Activated T-helper 1 cell treated with anti-CD3 and anti-CD28 coated beads, Interleukin-12 subunit alpha, Interleukin-12 subunit beta, Interleukin-2, Interleukin-4 antibody, amounts not matched to agents 30 ng/mL and 10 ng/mL and 1 ng/mL, durations not matched to agents 14 hours and 24 hours and 36 hours (primary cell): ENCODE data around the gene TACC3. TPM values are rescaled to one million over a fixed set of nuclear protein-coding genes. Genes with fewer than 3 reads are reported as not detected.

Source experiments
- DNase-seq: peaks from one replicate; pipeline ENCODE4 v3.0.0; 2021; ENCODE audit warnings: low spot score
- H3K27ac Mint-ChIP-seq: one replicate; pipeline ENCODE4 v1.8.0; 2021; ENCODE audit warnings: mild to moderate bottlenecking, mixed read lengths
- H3K27me3 Mint-ChIP-seq: one replicate; pipeline ENCODE4 v1.8.0; 2022; ENCODE audit warnings: mild to moderate bottlenecking, moderate library complexity, mixed read lengths; ENCODE audit not compliant: insufficient read depth
- H3K36me3 Mint-ChIP-seq: one replicate; pipeline ENCODE4 v1.8.0; 2021; ENCODE audit warnings: low read depth, mixed read lengths
- H3K4me1 Mint-ChIP-seq: one replicate; pipeline ENCODE4 v1.8.0; 2021; ENCODE audit warnings: low read depth, mixed read lengths
- H3K4me3 Mint-ChIP-seq: one replicate; pipeline ENCODE4 v1.8.0; 2021; ENCODE audit warnings: mild to moderate bottlenecking, moderate library complexity, mixed read lengths
- H3K9me3 Mint-ChIP-seq: one replicate; pipeline ENCODE4 v1.8.0; 2021; ENCODE audit warnings: mixed read lengths
- intact Hi-C: fragments of 100-400 bp; cut with micrococcal nuclease; formaldehyde crosslinking; loops from one replicate; pipeline ENCODE4 v1.15.1; 2024
- total RNA-seq: library from RNA; stranded (reverse); gene quantifications from 2 replicates; pipeline ENCODE4 v1.2.3, GENCODE V29; 2022

The TACC3 gene
- total RNA-seq, 1 donor from 2014 or later: 134 TPM

DNA sequence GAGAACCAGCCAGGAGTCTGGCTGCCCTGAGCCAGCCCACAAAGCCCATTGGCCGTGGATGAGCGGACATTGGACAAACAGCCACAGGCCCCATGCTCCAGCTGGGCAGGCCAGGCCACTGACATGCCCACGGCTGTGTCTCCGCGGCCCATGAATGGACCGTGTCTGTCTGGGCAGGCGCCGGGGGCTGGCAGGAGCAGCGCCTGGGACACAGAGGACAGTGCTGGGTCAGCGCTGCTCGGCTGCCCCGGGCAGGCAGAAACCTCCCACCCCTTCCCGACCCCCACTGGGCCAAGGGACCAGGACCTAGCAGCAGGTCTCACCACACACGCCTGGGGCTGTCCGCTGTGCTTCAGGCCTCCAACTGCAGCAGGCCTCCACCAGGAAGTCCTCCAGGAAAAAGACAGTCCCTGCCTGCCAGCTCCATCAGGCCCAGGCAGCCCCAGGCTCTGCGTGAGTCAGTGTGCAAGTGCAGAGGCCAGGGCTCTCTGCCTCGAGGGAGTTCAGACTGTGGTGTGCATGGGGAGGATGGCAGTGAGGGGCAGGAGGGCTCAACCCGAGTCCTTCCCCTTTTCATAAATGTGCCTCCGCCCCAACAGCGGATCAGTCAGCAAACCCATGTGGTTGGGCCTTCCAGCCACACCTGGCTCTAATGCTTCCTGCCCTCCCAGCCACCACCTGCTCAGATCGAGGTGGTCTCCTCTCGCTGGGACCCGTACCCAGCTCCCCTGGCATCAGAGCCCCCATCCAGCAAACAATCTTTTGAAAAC is 54.6 kb downstream of the TACC3 start:
- Mint-ChIP-seq H3K4me3 (no peak overlapping the region), H3K9me3 (no peaks in the 10 kb centered on the region), H3K4me1 (no peaks in the 10 kb centered on the region), H3K27me3 (no peaks in the 10 kb centered on the region), H3K27ac (no peak overlapping the region), H3K36me3 (no peaks in the 10 kb centered on the region)
- intact Hi-C loops: no loop called here
- no peak for DNase-seq

- Mint-ChIP-seq H3K9me3 (no peaks in the 10 kb centered on the region), H3K4me3 (no peak overlapping the region), H3K27ac (no peak overlapping the region), H3K36me3 (no peaks in the 10 kb centered on the region), H3K4me1 (no peaks in the 10 kb centered on the region), H3K27me3 (no peaks in the 10 kb centered on the region)
- intact Hi-C loops: no loop called here
- DNase-seq: no peak
Observed at GRCh38 chr4:1776521-1777161, 55.3 kb downstream of the TACC3 start.

GRCh38 chr4:1777822-1778641 is 56.7 kb downstream of the TACC3 start:
- intact Hi-C loops: no loop called here

GRCh38 chr4:1778642-1779392 is 57.5 kb downstream of the TACC3 start:
- Mint-ChIP-seq H3K36me3 (no peaks in the 10 kb centered on the region), H3K27ac (no peak overlapping the region), H3K4me3 (no peak overlapping the region), H3K4me1 (no peaks in the 10 kb centered on the region), H3K9me3 (no peaks in the 10 kb centered on the region), H3K27me3 (no peaks in the 10 kb centered on the region)
- intact Hi-C loops: no loop called here
- DNase-seq: no peak

More at GRCh38 chr4:1777822-1778641, 56.7 kb downstream of the TACC3 start:
- H3K9me3 Mint-ChIP-seq: no peaks in the 10 kb centered on the region
- H3K4me3 Mint-ChIP-seq: no peak overlapping the region
- no peak for DNase-seq
- no peaks in the 10 kb centered on the region for H3K4me1 Mint-ChIP-seq
- no peaks in the 10 kb centered on the region for H3K27me3 Mint-ChIP-seq
- no peaks in the 10 kb centered on the region for H3K36me3 Mint-ChIP-seq
- no peak overlapping the region for H3K27ac Mint-ChIP-seq

- no peak overlapping the region for H3K4me3 Mint-ChIP-seq
- no peak overlapping the region for H3K27ac Mint-ChIP-seq
- H3K9me3 Mint-ChIP-seq: no peaks in the 10 kb centered on the region
- intact Hi-C loops: no loop called here
- H3K27me3 Mint-ChIP-seq: no peaks in the 10 kb centered on the region
- no peaks in the 10 kb centered on the region for H3K4me1 Mint-ChIP-seq
- no peak for DNase-seq
- H3K36me3 Mint-ChIP-seq: no peaks in the 10 kb centered on the region
Observed at GRCh38 chr4:1779588-1780382, 58.5 kb downstream of the TACC3 start.

DNA sequence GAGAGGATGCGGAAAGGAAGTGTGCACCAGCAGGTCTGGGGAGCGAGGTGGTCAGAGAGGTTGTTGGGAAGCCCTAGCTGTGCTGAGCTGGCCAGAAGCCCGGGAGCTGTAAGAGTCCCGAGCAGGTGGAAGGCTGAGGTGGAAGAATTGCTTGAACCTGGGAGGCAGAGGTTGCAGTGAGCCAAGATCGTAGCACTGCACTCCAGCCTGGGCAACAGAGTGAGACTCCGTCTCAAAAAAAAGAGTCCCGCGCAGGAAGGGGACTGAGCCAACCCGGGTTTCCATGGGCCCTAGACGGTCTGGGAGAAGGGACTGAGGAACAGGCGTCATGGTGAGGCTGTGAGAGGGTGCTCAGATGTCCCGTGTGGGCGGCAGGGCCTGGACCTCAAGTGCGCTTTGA is 59.1 kb downstream of the TACC3 start:
- H3K27me3 Mint-ChIP-seq: no peaks in the 10 kb centered on the region
- intact Hi-C loops: no loop called here
- no peak overlapping the region for H3K4me3 Mint-ChIP-seq
- H3K27ac Mint-ChIP-seq: no peak overlapping the region
- DNase-seq: no peak
- H3K36me3 Mint-ChIP-seq: no peaks in the 10 kb centered on the region
- H3K4me1 Mint-ChIP-seq: no peaks in the 10 kb centered on the region
- no peaks in the 10 kb centered on the region for H3K9me3 Mint-ChIP-seq

- intact Hi-C loops: no loop called here
- Mint-ChIP-seq H3K4me1 (no peaks in the 10 kb centered on the region), H3K27ac (no peak overlapping the region), H3K9me3 (no peaks in the 10 kb centered on the region), H3K36me3 (no peaks in the 10 kb centered on the region), H3K27me3 (no peaks in the 10 kb centered on the region), H3K4me3 (no peak overlapping the region)
- DNase-seq: no peak
Observed at GRCh38 chr4:1783015-1783414, 61.7 kb downstream of the TACC3 start.

- H3K36me3 Mint-ChIP-seq: no peaks in the 10 kb centered on the region
- no peak overlapping the region for H3K4me3 Mint-ChIP-seq
- H3K9me3 Mint-ChIP-seq: no peaks in the 10 kb centered on the region
- H3K27ac Mint-ChIP-seq: no peak overlapping the region
- no peaks in the 10 kb centered on the region for H3K4me1 Mint-ChIP-seq
- H3K27me3 Mint-ChIP-seq: no peaks in the 10 kb centered on the region
- no peak for DNase-seq
- intact Hi-C loops: no loop called here
Observed at GRCh38 chr4:1783970-1784369, 62.6 kb downstream of the TACC3 start.

GRCh38 chr4:1784395-1784788 is 63.1 kb downstream of the TACC3 start:
- Mint-ChIP-seq H3K27ac (no peak overlapping the region), H3K4me3 (no peak overlapping the region), H3K9me3 (no peaks in the 10 kb centered on the region), H3K4me1 (no peaks in the 10 kb centered on the region), H3K27me3 (no peaks in the 10 kb centered on the region), H3K36me3 (no peaks in the 10 kb centered on the region)
- DNase-seq: no peak
- intact Hi-C loops: no loop called here

DNA sequence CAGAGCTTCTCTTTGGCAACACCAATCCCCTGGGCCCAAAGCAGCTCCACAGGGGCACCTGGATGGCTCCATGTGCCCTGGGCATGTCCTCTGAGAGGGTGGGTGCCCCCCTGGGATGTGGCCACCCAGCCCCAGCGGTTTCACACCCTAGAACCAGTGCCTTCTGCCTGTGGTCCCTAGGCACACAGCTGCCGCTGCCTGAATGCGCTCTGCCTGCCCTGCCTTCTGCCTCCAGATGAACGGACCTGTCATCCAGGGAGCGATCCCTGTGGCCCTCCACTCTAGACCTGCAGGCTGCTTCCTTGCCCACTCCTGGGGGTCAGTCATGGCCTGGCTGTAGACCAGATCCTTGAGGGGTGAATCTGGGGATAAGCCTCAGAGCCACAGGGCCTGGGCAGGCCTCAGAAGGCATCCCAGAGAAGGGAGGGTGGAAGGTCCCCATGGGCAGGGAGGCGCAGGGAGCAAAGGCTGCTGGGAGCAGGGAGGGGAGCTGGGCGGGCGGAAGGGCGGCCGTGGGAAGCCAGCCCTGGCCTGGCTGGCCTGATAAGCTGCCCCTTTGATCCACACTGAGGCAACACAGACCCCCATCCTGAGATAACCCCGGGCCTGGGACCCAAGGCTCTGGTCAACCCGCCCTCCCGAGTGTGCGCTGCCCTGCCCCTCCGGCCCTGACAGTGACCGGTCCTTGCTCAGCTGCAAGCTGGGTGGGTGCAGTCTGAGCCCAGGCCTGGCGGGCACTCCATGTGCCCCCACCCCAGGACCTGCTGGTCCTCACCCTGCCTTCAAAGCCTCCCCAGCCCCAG is 63.7 kb downstream of the TACC3 start:
- intact Hi-C loops: no loop called here
- H3K4me1 Mint-ChIP-seq: no peaks in the 10 kb centered on the region
- H3K36me3 Mint-ChIP-seq: no peaks in the 10 kb centered on the region
- H3K27ac Mint-ChIP-seq: no peak overlapping the region
- no peaks in the 10 kb centered on the region for H3K27me3 Mint-ChIP-seq
- no peak for DNase-seq
- H3K4me3 Mint-ChIP-seq: no peak overlapping the region
- H3K9me3 Mint-ChIP-seq: no peaks in the 10 kb centered on the region

DNA sequence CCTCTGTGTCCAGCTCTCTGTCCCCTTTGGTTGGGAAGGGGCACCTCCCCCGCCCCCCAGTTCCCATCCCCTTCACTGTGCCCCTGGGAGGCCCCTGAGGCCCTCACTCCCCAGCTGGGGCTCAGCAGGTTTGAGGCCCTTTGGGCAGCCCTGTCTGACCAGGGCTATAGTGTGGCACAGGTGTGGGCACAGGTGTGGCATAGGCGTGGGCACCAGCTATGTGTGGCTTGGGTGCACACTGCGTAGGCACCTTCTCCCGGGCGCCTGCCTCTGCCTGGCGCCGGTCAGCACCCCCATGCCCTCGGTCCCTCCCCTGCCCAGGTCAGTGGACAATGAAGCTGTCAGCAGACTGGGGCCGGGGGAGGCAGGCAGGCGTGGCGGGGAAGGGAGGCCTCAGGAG is 64.3 kb downstream of the TACC3 start:
- no peak for DNase-seq
- Mint-ChIP-seq H3K27me3 (peaks cover 4% of the 10 kb centered on the region), H3K9me3 (no peaks in the 10 kb centered on the region), H3K4me1 (no peaks in the 10 kb centered on the region), H3K36me3 (no peaks in the 10 kb centered on the region), H3K27ac (no peak overlapping the region), H3K4me3 (no peak overlapping the region)
- intact Hi-C loops: no loop called here
